ENCODE measurements around the gene ACTBL2. TPM values are rescaled to one million over a fixed set of nuclear protein-coding genes. Genes with fewer than 3 reads are reported as not detected.
"Not testable (repeated sequence)": the region's sequence is repeated elsewhere in the genome, so short reads cannot be mapped to it uniquely, and the experiment has no call there.

The ACTBL2 gene
- polyA plus RNA-seq (2013, experiment 1 of 2) = 0.48 TPM
- polyA plus RNA-seq (2013, experiment 2 of 2) = 0.30 TPM

DNA sequence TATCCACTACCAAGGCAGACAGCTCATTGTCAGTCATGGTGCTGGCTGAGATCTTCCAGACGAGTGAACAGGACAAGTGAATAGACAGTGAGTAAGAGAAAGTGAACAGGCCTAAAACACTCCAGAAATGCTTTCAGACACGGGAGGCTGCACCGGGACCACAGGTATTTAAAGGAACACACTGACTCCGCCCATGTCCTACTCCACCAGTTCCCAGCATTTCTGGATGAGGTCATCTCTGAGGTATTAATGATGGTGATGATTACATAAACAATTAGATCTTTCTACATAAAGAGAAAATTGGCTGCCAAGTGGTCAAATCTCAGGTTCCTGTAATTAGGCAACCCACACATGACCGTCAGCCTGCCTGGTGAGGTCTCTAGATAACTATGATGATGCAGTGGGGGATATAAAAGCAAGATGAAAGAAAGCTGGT lies at the start of gene ACTBL2:
ACTBL2 (minus strand) TSS at position 141 of the 436 bp plus-strand sequence; CDS start at position 37, 104 bp downstream.
- peak within 1 kb of the TSS; percentile 17 for H3K27ac ChIP-seq (ENCODE audit: low read depth, low read length, severe bottlenecking)
- H3K4me1 ChIP-seq (ENCODE audit: control insufficient read depth, insufficient read depth, low read length, poor library complexity, severe bottlenecking) = peaks cover 3% of the 10 kb centered on the region
- H3K4me3 ChIP-seq (ENCODE audit: extremely low read depth, insufficient read depth, low read length, poor library complexity, severe bottlenecking) = no peak within 1 kb of the TSS
- no peaks in the 10 kb centered on the region for H3K9me3 ChIP-seq (ENCODE audit: control insufficient read depth, low read length)
- no peaks in the 10 kb centered on the region for H3K36me3 ChIP-seq (ENCODE audit: control insufficient read depth, insufficient read depth, low read length)
- 87 to 92% methylated on average over 2 to 3 of the region's 5 CpGs for whole genome bisulfite sequencing, 2 experiments (ENCODE audit: insufficient coverage in 2 of 2)

DNA sequence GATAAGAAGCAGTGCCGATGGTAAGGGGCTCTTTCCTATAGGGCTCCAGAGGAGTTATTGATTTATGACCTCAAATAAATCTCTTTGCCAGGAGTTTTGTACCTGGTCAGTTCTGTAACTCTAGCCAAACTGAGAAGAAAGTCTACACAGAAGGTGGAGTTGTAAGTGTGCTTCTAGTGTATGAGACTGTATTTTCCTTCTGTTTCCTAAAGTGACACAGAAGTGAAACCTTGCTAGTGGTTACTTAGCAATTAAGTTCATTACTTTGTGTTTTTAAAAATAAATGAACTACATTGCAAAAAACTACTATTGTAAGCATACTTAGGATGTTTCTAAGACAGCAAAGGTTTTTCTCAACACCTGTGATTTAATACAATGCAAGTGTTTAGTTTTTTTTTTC lies 48.7 kb upstream of the ACTBL2 start:
- Histone ChIP-seq H3K36me3 (ENCODE audit: control insufficient read depth, insufficient read depth, low read length) (no peaks in the 10 kb centered on the region), H3K9me3 (ENCODE audit: control insufficient read depth, low read length) (no peaks in the 10 kb centered on the region)
- WGBS, 2 experiments (ENCODE audit: insufficient coverage in 2 of 2) = 83 to 89% methylated on average over 1 of the region's 1 CpG

DNA sequence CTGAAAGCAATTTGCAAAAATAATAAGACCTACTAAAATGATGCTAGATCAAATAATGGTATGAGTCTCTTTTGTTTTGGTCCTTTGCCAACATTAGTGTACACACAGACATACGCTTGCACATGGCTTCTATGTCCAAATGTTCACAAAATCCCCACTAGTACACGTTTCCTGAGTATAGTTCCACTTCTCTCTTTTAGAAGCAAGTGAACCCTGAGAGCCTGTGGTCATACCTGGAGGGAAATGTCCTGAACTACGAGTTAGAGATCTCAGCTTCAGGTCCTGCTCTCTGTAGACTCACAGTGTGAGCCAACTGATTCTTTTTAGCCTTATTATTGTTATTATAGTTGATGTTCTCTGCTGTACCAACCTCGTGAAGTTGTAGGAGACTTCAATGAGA lies 47.3 kb upstream of the ACTBL2 start:
- H3K9me3 ChIP-seq (ENCODE audit: control insufficient read depth, low read length) = no peaks in the 10 kb centered on the region
- H3K4me1 ChIP-seq (ENCODE audit: control insufficient read depth, insufficient read depth, low read length, poor library complexity, severe bottlenecking) = no peaks in the 10 kb centered on the region
- no peaks in the 10 kb centered on the region for H3K36me3 ChIP-seq (ENCODE audit: control insufficient read depth, insufficient read depth, low read length)
- WGBS, 2 experiments (ENCODE audit: insufficient coverage in 2 of 2) = 92 to 94% methylated on average over 3 of the region's 4 CpGs
- H3K4me3 ChIP-seq (ENCODE audit: extremely low read depth, insufficient read depth, low read length, poor library complexity, severe bottlenecking) = no peak overlapping the region
- H3K27ac ChIP-seq (ENCODE audit: low read depth, low read length, severe bottlenecking) = no peak overlapping the region

More for the DNA sequence above, 48.7 kb upstream of the ACTBL2 start:
- H3K4me3 ChIP-seq (ENCODE audit: extremely low read depth, insufficient read depth, low read length, poor library complexity, severe bottlenecking) = no peak overlapping the region
- H3K27ac ChIP-seq (ENCODE audit: low read depth, low read length, severe bottlenecking) = no peak overlapping the region
- no peaks in the 10 kb centered on the region for H3K4me1 ChIP-seq (ENCODE audit: control insufficient read depth, insufficient read depth, low read length, poor library complexity, severe bottlenecking)

DNA sequence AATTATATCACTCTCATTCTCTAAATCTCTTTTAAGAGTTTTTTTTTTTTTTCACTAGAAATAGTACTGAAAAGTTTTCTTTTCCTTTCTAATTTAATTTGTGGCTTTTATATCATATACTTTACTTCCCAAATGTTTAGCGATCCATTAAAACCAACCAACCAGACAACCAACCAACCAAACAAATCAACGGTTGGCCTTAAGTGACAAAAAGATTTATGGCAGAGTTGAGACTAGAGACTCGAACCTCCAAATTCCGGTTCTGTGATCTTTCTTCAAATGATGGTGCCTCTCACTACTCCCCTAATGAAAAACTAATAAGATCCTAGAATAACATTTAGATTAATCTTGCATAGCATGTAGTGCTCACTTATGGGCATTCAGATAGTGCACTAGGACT lies 45.3 kb upstream of the ACTBL2 start:
- 100% methylated on average over 1 of the region's 4 CpGs; no CpG with 5 or more reads in 1 of the 2 experiments for WGBS, 2 experiments (ENCODE audit: insufficient coverage in 2 of 2)
- Histone ChIP-seq H3K27ac (ENCODE audit: low read depth, low read length, severe bottlenecking) (no peak overlapping the region), H3K4me3 (ENCODE audit: extremely low read depth, insufficient read depth, low read length, poor library complexity, severe bottlenecking) (no peak overlapping the region), H3K9me3 (ENCODE audit: control insufficient read depth, low read length) (no peaks in the 10 kb centered on the region), H3K4me1 (ENCODE audit: control insufficient read depth, insufficient read depth, low read length, poor library complexity, severe bottlenecking) (no peaks in the 10 kb centered on the region), H3K36me3 (ENCODE audit: control insufficient read depth, insufficient read depth, low read length) (no peaks in the 10 kb centered on the region)

DNA sequence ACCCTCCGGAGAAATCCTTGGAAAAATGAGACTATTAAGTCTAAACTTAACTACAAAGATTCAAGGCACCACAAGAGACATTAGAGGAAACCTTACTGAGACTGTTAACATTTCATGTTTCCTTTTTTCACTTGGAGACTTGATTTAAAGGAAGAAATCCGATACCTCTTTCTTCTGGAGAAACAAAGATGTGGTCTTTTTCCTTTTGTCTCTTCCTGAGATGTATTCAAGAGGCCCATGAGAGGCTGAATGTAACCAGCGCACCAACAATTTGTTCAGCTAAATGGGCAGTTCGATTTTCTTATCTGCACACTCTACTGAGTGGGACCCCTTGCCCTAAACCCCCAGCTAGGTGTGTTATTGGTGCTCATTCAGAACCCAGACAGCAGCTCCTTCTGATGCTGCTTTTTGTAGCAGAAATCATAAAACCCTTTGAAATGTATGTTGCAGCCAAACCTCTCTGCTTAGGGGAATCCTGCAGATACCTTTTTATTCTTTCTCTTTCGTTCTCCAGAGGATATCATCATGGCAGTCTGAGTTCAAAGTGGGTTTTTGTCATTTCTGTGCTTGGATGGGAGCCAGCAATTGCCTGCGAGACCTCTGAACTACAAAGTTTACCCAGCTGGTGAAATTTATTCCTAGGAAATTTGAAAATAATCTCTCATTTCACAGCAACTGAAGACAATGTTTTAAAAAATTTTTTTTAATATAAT lies 41.9 kb upstream of the ACTBL2 start:
- Histone ChIP-seq H3K36me3 (ENCODE audit: control insufficient read depth, insufficient read depth, low read length) (no peaks in the 10 kb centered on the region), H3K9me3 (ENCODE audit: control insufficient read depth, low read length) (no peaks in the 10 kb centered on the region), H3K4me3 (ENCODE audit: extremely low read depth, insufficient read depth, low read length, poor library complexity, severe bottlenecking) (no peak overlapping the region), H3K4me1 (ENCODE audit: control insufficient read depth, insufficient read depth, low read length, poor library complexity, severe bottlenecking) (no peaks in the 10 kb centered on the region), H3K27ac (ENCODE audit: low read depth, low read length, severe bottlenecking) (no peak overlapping the region)
- 66 to 78% methylated on average over 4 of the region's 6 CpGs for WGBS, 2 experiments (ENCODE audit: insufficient coverage in 2 of 2)

DNA sequence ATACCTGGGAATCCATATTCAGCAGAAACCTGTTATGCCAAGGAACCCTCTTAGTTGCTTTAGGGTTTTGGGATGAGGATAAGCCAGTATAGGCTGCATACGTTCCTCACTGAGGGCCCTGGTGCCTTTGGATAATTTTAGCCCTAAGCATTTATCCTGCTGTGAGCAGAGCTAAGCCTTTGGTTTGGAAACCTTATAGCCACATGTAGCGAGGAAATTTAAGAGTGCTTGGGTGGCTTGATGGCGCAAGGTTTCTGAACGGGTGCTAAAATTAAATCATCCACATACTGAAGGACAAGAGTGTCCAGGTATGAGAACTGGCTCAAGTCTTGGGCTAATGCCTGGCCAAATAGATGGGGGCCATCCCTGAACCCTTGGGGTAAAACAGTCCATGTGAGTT lies 39.9 kb upstream of the ACTBL2 start:
- not testable (repeated sequence) for H3K4me3 ChIP-seq (ENCODE audit: extremely low read depth, insufficient read depth, low read length, poor library complexity, severe bottlenecking); H3K4me1 ChIP-seq (ENCODE audit: control insufficient read depth, insufficient read depth, low read length, poor library complexity, severe bottlenecking); H3K27ac ChIP-seq (ENCODE audit: low read depth, low read length, severe bottlenecking); H3K9me3 ChIP-seq (ENCODE audit: control insufficient read depth, low read length); H3K36me3 ChIP-seq (ENCODE audit: control insufficient read depth, insufficient read depth, low read length)
- 75 to 90% methylated on average over 2 to 3 of the region's 4 CpGs for WGBS, 2 experiments (ENCODE audit: insufficient coverage in 2 of 2)

DNA sequence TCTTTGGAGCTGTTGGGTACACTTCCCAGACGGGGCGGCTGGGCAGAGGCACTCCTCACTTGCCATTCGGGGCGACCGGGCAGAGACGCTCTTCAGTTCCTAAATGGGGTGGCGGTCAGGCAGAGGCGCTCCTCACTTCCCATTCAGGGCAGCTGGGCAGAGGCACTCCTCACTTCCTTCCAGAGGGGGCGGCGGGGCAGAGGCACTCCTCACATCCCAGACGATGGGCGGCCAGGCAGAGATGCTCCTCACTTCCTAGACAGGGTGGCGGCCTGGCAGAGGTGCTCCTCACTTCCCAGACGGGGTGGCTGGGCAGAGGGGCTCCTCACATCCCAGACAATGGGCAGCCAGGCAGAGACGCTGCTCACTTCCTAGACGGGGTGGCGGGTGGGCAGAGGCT lies 35.8 kb upstream of the ACTBL2 start:
- not testable (repeated sequence) for H3K36me3 ChIP-seq (ENCODE audit: control insufficient read depth, insufficient read depth, low read length); H3K9me3 ChIP-seq (ENCODE audit: control insufficient read depth, low read length); H3K4me3 ChIP-seq (ENCODE audit: extremely low read depth, insufficient read depth, low read length, poor library complexity, severe bottlenecking); H3K27ac ChIP-seq (ENCODE audit: low read depth, low read length, severe bottlenecking)
- H3K4me1 ChIP-seq (ENCODE audit: control insufficient read depth, insufficient read depth, low read length, poor library complexity, severe bottlenecking) = peaks cover 10% of the 10 kb centered on the region
- 92 to 97% methylated on average over 12 to 13 of the region's 17 CpGs for WGBS, 2 experiments (ENCODE audit: insufficient coverage in 2 of 2)

DNA sequence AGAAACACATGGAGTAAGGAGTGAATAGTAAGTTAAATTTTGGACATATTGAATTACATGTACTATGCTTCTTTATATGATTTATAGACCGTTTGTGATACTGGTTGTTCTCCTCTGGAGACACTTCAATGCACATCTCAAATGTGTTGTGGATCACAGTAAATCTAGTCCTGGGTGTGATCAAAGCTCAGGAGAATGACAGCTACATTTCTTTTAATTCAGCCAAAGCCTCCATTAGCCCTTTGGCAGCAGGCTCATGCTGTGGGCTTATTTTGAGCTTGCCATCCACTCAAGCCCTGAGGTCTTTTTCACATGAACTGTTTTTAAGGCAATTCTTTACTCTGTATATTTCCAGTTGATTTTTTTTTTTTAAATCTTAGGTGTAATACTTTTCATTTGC lies 34.6 kb upstream of the ACTBL2 start:
- Histone ChIP-seq H3K36me3 (ENCODE audit: control insufficient read depth, insufficient read depth, low read length) (no peaks in the 10 kb centered on the region), H3K9me3 (ENCODE audit: control insufficient read depth, low read length) (peaks cover 2% of the 10 kb centered on the region), H3K4me3 (ENCODE audit: extremely low read depth, insufficient read depth, low read length, poor library complexity, severe bottlenecking) (no peak overlapping the region), H3K27ac (ENCODE audit: low read depth, low read length, severe bottlenecking) (no peak overlapping the region), H3K4me1 (ENCODE audit: control insufficient read depth, insufficient read depth, low read length, poor library complexity, severe bottlenecking) (peaks cover 10% of the 10 kb centered on the region)
- 83% methylated on average over 1 of the region's 1 CpG; no CpG with 5 or more reads in 1 of the 2 experiments for WGBS, 2 experiments (ENCODE audit: insufficient coverage in 2 of 2)

DNA sequence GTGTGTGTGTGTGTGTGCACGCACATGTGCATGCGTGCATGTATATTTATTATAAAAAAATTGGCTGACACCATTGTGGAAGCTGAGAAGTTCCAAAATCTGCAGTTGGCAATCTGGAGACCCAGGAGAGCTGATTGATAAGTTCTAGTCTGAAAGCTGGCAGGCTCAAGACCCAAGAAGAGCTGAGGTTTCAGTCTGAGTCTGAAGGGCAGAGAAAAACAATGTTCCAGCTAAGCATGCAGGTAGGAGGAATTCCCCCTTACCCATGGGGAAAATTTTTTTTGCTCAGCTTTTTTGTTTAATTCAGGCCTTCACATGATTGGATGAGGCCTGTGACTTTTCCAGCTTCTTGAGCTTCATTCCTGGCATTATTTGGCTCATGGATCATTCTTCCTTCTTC lies 31.2 kb upstream of the ACTBL2 start:
- H3K4me1 ChIP-seq (ENCODE audit: control insufficient read depth, insufficient read depth, low read length, poor library complexity, severe bottlenecking) = peaks cover 10% of the 10 kb centered on the region
- 80% methylated on average over 1 of the region's 2 CpGs; no CpG with 5 or more reads in 1 of the 2 experiments for WGBS, 2 experiments (ENCODE audit: insufficient coverage in 2 of 2)

DNA sequence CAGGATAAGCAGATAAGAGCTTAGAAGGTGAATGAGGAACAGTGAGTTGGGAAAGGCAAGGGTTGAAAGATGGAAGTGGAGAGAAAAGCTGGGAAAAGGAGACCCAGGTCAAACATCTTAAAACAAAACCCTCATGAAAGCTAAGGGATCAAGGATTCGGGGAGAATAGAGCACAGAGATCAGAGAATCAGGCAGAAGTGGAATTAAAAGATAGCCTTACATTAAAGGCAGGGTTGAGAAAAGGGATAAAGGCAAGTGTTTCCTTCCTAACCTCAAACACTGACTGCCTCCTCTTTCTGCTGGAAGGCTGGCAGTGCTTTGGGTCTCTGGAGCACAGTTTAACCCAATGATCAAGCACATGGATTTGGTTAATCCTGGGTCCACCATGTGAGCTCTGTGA lies 28.7 kb upstream of the ACTBL2 start:
- no CpG with 5 or more reads among the region's 1 CpG for WGBS, 2 experiments (ENCODE audit: insufficient coverage in 2 of 2)
- H3K27ac ChIP-seq (ENCODE audit: low read depth, low read length, severe bottlenecking) = no peak overlapping the region
- no peak overlapping the region for H3K4me3 ChIP-seq (ENCODE audit: extremely low read depth, insufficient read depth, low read length, poor library complexity, severe bottlenecking)
- no peaks in the 10 kb centered on the region for H3K36me3 ChIP-seq (ENCODE audit: control insufficient read depth, insufficient read depth, low read length)
- H3K4me1 ChIP-seq (ENCODE audit: control insufficient read depth, insufficient read depth, low read length, poor library complexity, severe bottlenecking) = peaks cover 10% of the 10 kb centered on the region
- no peaks in the 10 kb centered on the region for H3K9me3 ChIP-seq (ENCODE audit: control insufficient read depth, low read length)

More for the DNA sequence above, 31.2 kb upstream of the ACTBL2 start:
- Histone ChIP-seq H3K4me3 (ENCODE audit: extremely low read depth, insufficient read depth, low read length, poor library complexity, severe bottlenecking) (no peak overlapping the region), H3K27ac (ENCODE audit: low read depth, low read length, severe bottlenecking) (no peak overlapping the region), H3K9me3 (ENCODE audit: control insufficient read depth, low read length) (peaks cover 2% of the 10 kb centered on the region), H3K36me3 (ENCODE audit: control insufficient read depth, insufficient read depth, low read length) (no peaks in the 10 kb centered on the region)

DNA sequence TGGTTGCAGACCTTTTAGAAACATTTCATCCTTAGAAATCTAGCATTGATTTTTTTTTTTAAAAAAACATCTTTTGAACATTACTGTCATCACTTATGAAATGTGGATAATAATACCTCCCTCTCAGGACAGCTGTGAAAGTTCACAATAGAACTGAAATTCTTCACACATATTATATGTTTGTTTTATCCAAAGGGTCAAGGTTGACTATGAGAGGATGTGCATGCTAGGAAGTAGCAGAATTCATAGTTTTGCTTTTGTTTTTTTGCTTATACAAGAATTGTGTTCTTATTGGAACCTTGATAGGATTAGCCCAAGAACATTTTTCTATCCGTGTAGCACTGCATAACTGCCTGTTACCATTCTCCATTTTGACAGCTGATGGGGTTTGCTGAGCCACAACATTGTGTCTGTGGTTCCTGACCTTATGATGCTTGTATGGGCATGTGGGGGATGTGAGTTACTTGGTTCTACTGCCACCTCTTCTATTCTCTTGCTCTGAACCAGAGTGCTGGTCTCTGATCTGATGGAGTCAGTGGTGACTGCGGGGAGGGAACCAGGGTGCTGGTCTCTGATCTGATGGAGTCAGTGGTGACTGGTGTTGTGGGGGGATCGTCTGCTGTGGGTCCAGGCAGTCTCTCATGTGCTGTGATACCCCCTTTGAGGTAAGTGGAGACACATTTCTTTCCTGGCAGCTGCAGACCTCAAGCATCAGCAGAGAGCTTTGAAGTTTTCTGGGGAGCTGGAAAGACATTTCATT lies 27.1 kb upstream of the ACTBL2 start:
- Histone ChIP-seq H3K36me3 (ENCODE audit: control insufficient read depth, insufficient read depth, low read length) (no peaks in the 10 kb centered on the region), H3K9me3 (ENCODE audit: control insufficient read depth, low read length) (no peaks in the 10 kb centered on the region), H3K4me1 (ENCODE audit: control insufficient read depth, insufficient read depth, low read length, poor library complexity, severe bottlenecking) (peaks cover 10% of the 10 kb centered on the region), H3K27ac (ENCODE audit: low read depth, low read length, severe bottlenecking) (no peak overlapping the region), H3K4me3 (ENCODE audit: extremely low read depth, insufficient read depth, low read length, poor library complexity, severe bottlenecking) (no peak overlapping the region)
- WGBS, 2 experiments (ENCODE audit: insufficient coverage in 2 of 2) = 57 to 100% methylated on average over 2 of the region's 3 CpGs
